ENCODE measurements around the gene TOX2.

Gene TOX2

GRCh38 chr20:43988451-43988850 lies 73.8 kb downstream of the TOX2 start:
- H3K27me3 Mint-ChIP-seq (ENCODE audit: low read depth), result peaks cover 9% of the 10 kb centered on the region
- no peak overlapping the region for H3K27ac Mint-ChIP-seq
- peaks cover 3% of the 10 kb centered on the region for H3K9me3 Mint-ChIP-seq
- H3K4me3 Mint-ChIP-seq, result no peak overlapping the region
- H3K4me1 Mint-ChIP-seq, result peaks cover 7% of the 10 kb centered on the region
- no peaks in the 10 kb centered on the region for H3K36me3 Mint-ChIP-seq (ENCODE audit: low read depth)
- TF ChIP-seq CTCF (IDR thresholded peaks at IDR 0.05; ENCODE audit: unreplicated experiment in 3 of 3), result no peak

GRCh38 chr20:43988867-43989266 lies 74.2 kb downstream of the TOX2 start:
- TF ChIP-seq CTCF (IDR thresholded peaks at IDR 0.05; ENCODE audit: unreplicated experiment in 3 of 3), result no peak
- peaks cover 9% of the 10 kb centered on the region for H3K27me3 Mint-ChIP-seq (ENCODE audit: low read depth)
- H3K9me3 Mint-ChIP-seq, result peaks cover 3% of the 10 kb centered on the region
- no peaks in the 10 kb centered on the region for H3K36me3 Mint-ChIP-seq (ENCODE audit: low read depth)
- peaks cover 7% of the 10 kb centered on the region for H3K4me1 Mint-ChIP-seq
- H3K4me3 Mint-ChIP-seq, result no peak overlapping the region
- no peak overlapping the region for H3K27ac Mint-ChIP-seq

GRCh38 chr20:43991261-43991660 lies 76.6 kb downstream of the TOX2 start:
- Mint-ChIP-seq H3K27me3 (ENCODE audit: low read depth) (peaks cover 17% of the 10 kb centered on the region), H3K4me1 (no peaks in the 10 kb centered on the region), H3K4me3 (no peak overlapping the region), H3K9me3 (peaks cover 3% of the 10 kb centered on the region), H3K36me3 (ENCODE audit: low read depth) (no peaks in the 10 kb centered on the region), H3K27ac (no peak overlapping the region)
- no peak for TF ChIP-seq CTCF (IDR thresholded peaks at IDR 0.05; ENCODE audit: unreplicated experiment in 3 of 3)

- H3K9me3 Mint-ChIP-seq, result peaks cover 3% of the 10 kb centered on the region
- no peak overlapping the region for H3K27ac Mint-ChIP-seq
- H3K36me3 Mint-ChIP-seq (ENCODE audit: low read depth), result no peaks in the 10 kb centered on the region
- no peaks in the 10 kb centered on the region for H3K4me1 Mint-ChIP-seq
- no peak for TF ChIP-seq CTCF (IDR thresholded peaks at IDR 0.05; ENCODE audit: unreplicated experiment in 3 of 3)
- no peak overlapping the region for H3K4me3 Mint-ChIP-seq
- peaks cover 18% of the 10 kb centered on the region for H3K27me3 Mint-ChIP-seq (ENCODE audit: low read depth)
These were observed 77.3 kb downstream of the TOX2 start for GRCh38 chr20:43991982-43992381.

- no peak overlapping the region for H3K4me3 Mint-ChIP-seq
- H3K36me3 Mint-ChIP-seq (ENCODE audit: low read depth), result no peaks in the 10 kb centered on the region
- no peak for TF ChIP-seq CTCF (IDR thresholded peaks at IDR 0.05; ENCODE audit: unreplicated experiment in 3 of 3)
- peaks cover 20% of the 10 kb centered on the region for H3K27me3 Mint-ChIP-seq (ENCODE audit: low read depth)
- H3K27ac Mint-ChIP-seq, result no peak overlapping the region
- H3K9me3 Mint-ChIP-seq, result peaks cover 3% of the 10 kb centered on the region
- H3K4me1 Mint-ChIP-seq, result no peaks in the 10 kb centered on the region
These were observed 78.2 kb downstream of the TOX2 start for GRCh38 chr20:43992885-43993284.

- peaks cover 25% of the 10 kb centered on the region for H3K27me3 Mint-ChIP-seq (ENCODE audit: low read depth)
- no peak overlapping the region for H3K4me3 Mint-ChIP-seq
- H3K36me3 Mint-ChIP-seq (ENCODE audit: low read depth), result no peaks in the 10 kb centered on the region
- no peak for TF ChIP-seq CTCF (IDR thresholded peaks at IDR 0.05; ENCODE audit: unreplicated experiment in 3 of 3)
- no peaks in the 10 kb centered on the region for H3K4me1 Mint-ChIP-seq
- no peak overlapping the region for H3K27ac Mint-ChIP-seq
- H3K9me3 Mint-ChIP-seq, result peaks cover 3% of the 10 kb centered on the region
These were observed 78.9 kb downstream of the TOX2 start for GRCh38 chr20:43993560-43993959.
